ENCODE results near the gene KHDC1L.
A peak's percentile ranks its signal among the peaks of the same experiment; 100 is the strongest.

The KHDC1L gene

GRCh38 chr6:73182021-73182607, 43.2 kb downstream of the KHDC1L start:
- TF ChIP-seq FOXP2 (optimal IDR thresholded peaks at IDR 0.05; ENCODE audit: control extremely low read depth, extremely low read length, insufficient read depth) (no peak), EZH2 (IDR thresholded peaks at IDR 0.05) (no peak), POLR2AphosphoS5 (IDR thresholded peaks at IDR 0.05; ENCODE audit: borderline replicate concordance, low read depth, low read length) (no peak)
- no peak overlapping the region for H3K4me3 ChIP-seq
- no peak for DNase-seq (ENCODE audit: low read depth, low spot score)
- H3K27ac ChIP-seq = no peak overlapping the region
- no peaks in the 10 kb centered on the region for H3K9me3 ChIP-seq (ENCODE audit: low read depth, low read length)
- no peak overlapping the region for H3K9ac ChIP-seq (ENCODE audit: insufficient read length)
- H3K36me3 ChIP-seq (ENCODE audit: insufficient read depth, low read length) = no peaks in the 10 kb centered on the region

- Histone ChIP-seq H3K36me3 (ENCODE audit: insufficient read depth, low read length) (no peaks in the 10 kb centered on the region), H3K4me3 (peak overlapping the region; percentile 50; the same call in 1 of the 2 replicates), H3K9me3 (ENCODE audit: low read depth, low read length) (no peaks in the 10 kb centered on the region), H3K9ac (ENCODE audit: insufficient read length) (no peak overlapping the region), H3K27ac (no peak overlapping the region)
- TF ChIP-seq FOXP2 (optimal IDR thresholded peaks at IDR 0.05; ENCODE audit: control extremely low read depth, extremely low read length, insufficient read depth) (no peak), EZH2 (IDR thresholded peaks at IDR 0.05) (no peak), POLR2AphosphoS5 (IDR thresholded peaks at IDR 0.05; ENCODE audit: borderline replicate concordance, low read depth, low read length) (no peak)
- peak; percentile 64 for DNase-seq (ENCODE audit: low read depth, low spot score)
Observed at GRCh38 chr6:73180763-73181619, 44.3 kb downstream of the KHDC1L start.

- Histone ChIP-seq H3K4me3 (no peak overlapping the region), H3K9ac (ENCODE audit: insufficient read length) (no peak overlapping the region), H3K36me3 (ENCODE audit: insufficient read depth, low read length) (no peaks in the 10 kb centered on the region), H3K9me3 (ENCODE audit: low read depth, low read length) (no peaks in the 10 kb centered on the region), H3K27ac (no peak overlapping the region)
- no peak for DNase-seq (ENCODE audit: low read depth, low spot score)
- no peak for TF ChIP-seq FOXP2 (optimal IDR thresholded peaks at IDR 0.05; ENCODE audit: control extremely low read depth, extremely low read length, insufficient read depth)
- TF ChIP-seq EZH2 (IDR thresholded peaks at IDR 0.05) = no peak
- TF ChIP-seq POLR2AphosphoS5 (IDR thresholded peaks at IDR 0.05; ENCODE audit: borderline replicate concordance, low read depth, low read length) = no peak
Observed at GRCh38 chr6:73180076-73180738, 45.1 kb downstream of the KHDC1L start.

GRCh38 chr6:73177221-73177944, 47.9 kb downstream of the KHDC1L start:
- DNase-seq (ENCODE audit: low read depth, low spot score) = no peak
- Histone ChIP-seq H3K27ac (no peak overlapping the region), H3K9ac (ENCODE audit: insufficient read length) (no peak overlapping the region), H3K4me3 (no peak overlapping the region), H3K9me3 (ENCODE audit: low read depth, low read length) (no peaks in the 10 kb centered on the region), H3K36me3 (ENCODE audit: insufficient read depth, low read length) (no peaks in the 10 kb centered on the region)
- no peak for TF ChIP-seq EZH2 (IDR thresholded peaks at IDR 0.05)
- TF ChIP-seq FOXP2 (optimal IDR thresholded peaks at IDR 0.05; ENCODE audit: control extremely low read depth, extremely low read length, insufficient read depth) = no peak
- no peak for TF ChIP-seq POLR2AphosphoS5 (IDR thresholded peaks at IDR 0.05; ENCODE audit: borderline replicate concordance, low read depth, low read length)

- no peak for TF ChIP-seq POLR2AphosphoS5 (IDR thresholded peaks at IDR 0.05; ENCODE audit: borderline replicate concordance, low read depth, low read length)
- no peak for TF ChIP-seq FOXP2 (optimal IDR thresholded peaks at IDR 0.05; ENCODE audit: control extremely low read depth, extremely low read length, insufficient read depth)
- TF ChIP-seq EZH2 (IDR thresholded peaks at IDR 0.05) = no peak
- no peak overlapping the region for H3K4me3 ChIP-seq
- no peak overlapping the region for H3K9ac ChIP-seq (ENCODE audit: insufficient read length)
- no peak for DNase-seq (ENCODE audit: low read depth, low spot score)
- H3K36me3 ChIP-seq (ENCODE audit: insufficient read depth, low read length) = no peaks in the 10 kb centered on the region
- H3K9me3 ChIP-seq (ENCODE audit: low read depth, low read length) = no peaks in the 10 kb centered on the region
- no peak overlapping the region for H3K27ac ChIP-seq
Observed at GRCh38 chr6:73176057-73176456, 49.2 kb downstream of the KHDC1L start.

GRCh38 chr6:73174646-73175045, 50.6 kb downstream of the KHDC1L start:
- Histone ChIP-seq H3K36me3 (ENCODE audit: insufficient read depth, low read length) (no peaks in the 10 kb centered on the region), H3K9me3 (ENCODE audit: low read depth, low read length) (no peaks in the 10 kb centered on the region), H3K9ac (ENCODE audit: insufficient read length) (no peak overlapping the region), H3K4me3 (no peak overlapping the region), H3K27ac (no peak overlapping the region)
- DNase-seq (ENCODE audit: low read depth, low spot score) = no peak
- TF ChIP-seq POLR2AphosphoS5 (IDR thresholded peaks at IDR 0.05; ENCODE audit: borderline replicate concordance, low read depth, low read length) = no peak
- TF ChIP-seq FOXP2 (optimal IDR thresholded peaks at IDR 0.05; ENCODE audit: control extremely low read depth, extremely low read length, insufficient read depth) = no peak
- no peak for TF ChIP-seq EZH2 (IDR thresholded peaks at IDR 0.05)
